ENCODE data around the gene KIAA1217. TPM values are rescaled to one million over a fixed set of nuclear protein-coding genes. Genes with fewer than 3 reads are reported as not detected.
A peak's percentile ranks its signal among the peaks of the same experiment; 100 is the strongest.

The KIAA1217 gene
- total and polyA plus RNA-seq, 2 of the 8 experiments (the other 6 are each of a cell fraction or from before 2014, with no cell fraction given): 4.5 to 15.6 TPM

- TF ChIP-seq MAFK (IDR thresholded peaks at IDR 0.05; ENCODE audit: low read depth, low read length): no peak
- TF ChIP-seq CTCF (IDR thresholded peaks at IDR 0.05; ENCODE audit: control extremely low read depth in 1 of 3, insufficient read depth in 1 of 3, low read depth in 1 of 3, low read length in 3 of 3): 0 out of 4 replicates have a peak, but pooled peaks of 1 of the 3 experiments have one; percentile 1
- Histone ChIP-seq H2BK20ac (ENCODE audit: low read length) (no peak overlapping the region), H2AFZ (ENCODE audit: low read length) (no peak overlapping the region), H3K9me3 (ENCODE audit: insufficient read depth in 2 of 2, low read depth in 1 of 2, low read length in 1 of 2) (no peaks in the 10 kb centered on the region), H2BK12ac (ENCODE audit: low read depth, low read length) (peak overlapping the region; percentile 50; the same call in 1 of the 2 replicates), H2BK120ac (replicated peaks; ENCODE audit: low read depth, low read length) (no peak overlapping the region), H3K4me1 (replicated peaks in 1 of 4; ENCODE audit: control insufficient read depth in 3 of 4, insufficient read depth in 4 of 4, low read length in 3 of 4) (peaks cover 0 to 21% (median 17%) of the 10 kb centered on the region in 4 experiments; a peak in 5 of 7 replicates), H3K27ac (ENCODE audit: low read depth, low read length) (peak overlapping the region; percentile 25; the same call in 1 of the 2 replicates), H3K9ac (replicated peaks in 1 of 4; ENCODE audit: extremely low read depth in 1 of 4, low read depth in 3 of 4, low read length in 3 of 4) (peak overlapping the region; percentile 1 to 69 (median 38); a peak in 6 of 7 replicates), H4K91ac (replicated peaks; ENCODE audit: insufficient read length, low read length) (no peak overlapping the region), H3K14ac (ENCODE audit: insufficient read length) (no peak overlapping the region), H2BK15ac (ENCODE audit: low read length) (no peak overlapping the region), H3K36me3 (ENCODE audit: control insufficient read depth in 2 of 4, insufficient read depth in 4 of 4, low read length in 3 of 4) (no peaks in the 10 kb centered on the region), H4K8ac (ENCODE audit: extremely low read depth, insufficient read depth, low read length) (no peak overlapping the region), H2AK5ac (ENCODE audit: low read depth, low read length) (no peak overlapping the region), H3K27me3 (replicated peaks in 1 of 4; ENCODE audit: control insufficient read depth in 3 of 4, extremely low read depth in 1 of 4, insufficient read depth in 3 of 4, low read length in 3 of 4) (no peaks in the 10 kb centered on the region), H2BK5ac (ENCODE audit: low read depth, low read length) (no peak overlapping the region), H4K5ac (ENCODE audit: insufficient read length, low read depth, low read length) (no peak overlapping the region), H3K18ac (ENCODE audit: extremely low read depth, low read length) (no peak overlapping the region), H3K23me2 (ENCODE audit: low read depth, low read length) (no peaks in the 10 kb centered on the region; the same call in 1 of the 2 replicates), H3K23ac (ENCODE audit: insufficient read length) (no peak overlapping the region), H3K4ac (replicated peaks; ENCODE audit: insufficient read length, low read depth, low read length) (no peak overlapping the region), H3K4me3 (ENCODE audit: extremely low read depth in 1 of 4, insufficient read depth in 2 of 4, low read depth in 3 of 4, low read length in 4 of 4) (peak overlapping the region; percentile 43 to 72 (median 68)), H3K79me1 (ENCODE audit: low read depth, low read length) (peaks cover 3% of the 10 kb centered on the region), H3K4me2 (ENCODE audit: insufficient read depth in 1 of 2, low read depth in 2 of 2, low read length in 2 of 2) (peak overlapping the region; percentile 74 to 75), H3K56ac (replicated peaks; ENCODE audit: insufficient read length, low read depth, low read length) (no peak overlapping the region), H4K20me1 (replicated peaks in 1 of 2; ENCODE audit: control insufficient read depth in 1 of 2, insufficient read depth in 2 of 2, low read length in 2 of 2) (no peaks in the 10 kb centered on the region), H3K79me2 (ENCODE audit: control insufficient read depth in 1 of 2, insufficient read depth in 2 of 2, low read length in 2 of 2) (peaks cover 0 to 23% of the 10 kb centered on the region in 2 experiments; a peak in 1 of 4 replicates)
- ChIA-PET CTCF (ENCODE audit: partially characterized antibody) (interaction anchor here (0.6 to 1.2 kb wide), 3 partner anchors 13 to 335 kb away, joined by 3 to 5 read pairs (median 4); no protein-coding TSS in a partner anchor), POLR2A (ENCODE audit: partially characterized antibody) (interaction anchor here (1.0 to 1.8 kb wide), 5 partner anchors 8 to 174 kb away, joined by 3 to 7 read pairs (median 4); no protein-coding TSS in a partner anchor)
- DNase-seq (ENCODE audit: low read depth in 1 of 2, low spot score in 2 of 2): no peak
- no peak for FAIRE-seq
- 10% methylated on average over 5 of the region's 5 CpGs; no CpG with 5 or more reads in 1 of the 2 experiments for WGBS, 2 experiments (ENCODE audit: extremely low coverage in 1 of 2, insufficient coverage in 1 of 2, insufficient read length in 1 of 2, insufficient replicate concordance in 2 of 2, low coverage in 1 of 2, low lambda C conversion rate in 2 of 2, missing lambda C conversion rate in 1 of 2)
Observed at GRCh38 chr10:24209432-24209771, 464 bp downstream of the KIAA1217 start.

Data from H1 (cell line).